GM19438 (cell line): ENCODE measurements around the gene TMEM45B.

ENCODE experiments used
- ATAC-seq: cut with Tn5 transposase; IDR thresholded peaks from one replicate; pipeline ENCODE4 v1.9.1; 2021; ENCODE audit warnings: low read depth; ENCODE audit not compliant: unreplicated experiment

The TMEM45B gene

DNA sequence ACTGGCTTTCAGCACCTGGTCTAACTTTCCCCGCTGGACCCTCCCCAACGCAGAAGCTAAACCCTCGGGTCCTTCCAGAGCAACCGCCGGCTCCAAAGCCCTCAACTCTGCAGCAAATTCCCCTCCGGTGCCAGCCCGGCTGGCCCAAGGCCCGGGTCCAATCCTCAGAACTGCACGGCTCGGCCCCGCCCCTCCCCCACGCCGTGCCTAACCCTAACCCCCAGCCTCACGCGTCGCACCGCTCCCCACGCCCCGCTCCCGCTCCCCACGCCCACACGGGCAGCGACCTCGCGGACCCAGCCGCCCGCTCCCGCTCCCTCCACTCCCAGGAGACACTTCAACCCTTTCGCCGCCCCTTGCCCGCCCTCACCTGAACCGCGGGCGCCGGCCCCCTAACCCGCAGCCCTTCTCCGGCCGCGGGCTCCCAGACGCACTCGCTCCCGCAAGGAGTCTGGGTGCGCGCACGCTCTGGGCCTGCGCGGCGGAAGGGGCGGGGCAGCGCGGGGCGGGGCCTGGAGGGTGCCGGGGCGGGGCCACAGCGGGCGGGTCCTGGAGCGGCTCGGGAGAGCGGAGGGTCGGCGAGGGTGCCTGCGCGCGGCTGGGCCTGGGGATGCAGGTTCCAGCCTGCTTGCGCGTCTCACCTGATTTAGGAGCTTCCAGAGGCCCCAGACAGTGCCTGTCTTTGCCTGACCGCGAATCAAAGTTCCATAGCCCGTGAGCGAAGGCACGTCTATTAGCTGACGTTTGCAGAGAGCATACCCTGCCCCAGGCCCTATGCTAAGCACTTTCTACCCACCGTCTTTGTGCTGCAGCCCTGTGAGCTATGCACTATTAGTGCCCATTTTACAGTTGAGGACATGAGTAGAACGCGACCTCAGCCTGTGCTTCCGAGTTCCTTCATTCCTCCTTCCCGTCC, 79.7 kb downstream of the TMEM45B start, which contains the start of gene NFRKB:
Gene NFRKB, minus strand, starts transcription at position 453 of the 916 bp plus-strand sequence. CDS start 2,729 bp downstream, outside the sequence.
- peak; percentile 95 for ATAC-seq

- ATAC-seq: no peak
These were observed 80.4 kb downstream of the TMEM45B start for GRCh38 chr11:129896062-129896461.

DNA sequence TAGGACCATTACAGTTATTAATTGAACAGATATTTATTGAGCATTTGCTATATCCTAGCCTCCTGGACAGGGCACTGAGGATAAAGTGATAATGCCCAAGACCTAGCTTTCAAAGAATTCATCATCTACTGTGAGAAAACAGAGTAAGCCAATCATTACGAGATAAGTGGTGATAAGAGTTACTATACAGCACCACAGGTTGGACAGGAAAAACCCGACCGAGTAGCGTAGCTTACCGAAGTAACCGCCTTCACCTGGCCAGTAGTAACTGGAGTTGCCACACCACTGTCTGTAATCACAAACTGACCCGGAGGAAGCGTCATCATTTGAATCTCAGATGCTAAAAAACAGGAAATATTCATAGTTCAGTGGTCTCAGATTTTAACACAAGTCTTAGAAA, 89.8 kb downstream of the TMEM45B start:
- ATAC-seq: no peak
